Muscle of leg (tissue), 11 donors: ENCODE data around the gene PTGES3L. TPM values are rescaled to one million over a fixed set of nuclear protein-coding genes. Genes with fewer than 3 reads are reported as not detected.
"Not testable (repeated sequence)": the region's sequence is repeated elsewhere in the genome, so short reads cannot be mapped to it uniquely, and the experiment has no call there.

Source experiments
- DNase-seq: peaks from one replicate; pipeline ENCODE4 v3.0.0; 2013
- H3K27ac ChIP-seq: one replicate; pipeline ENCODE4 v1.5.1; 2013; ENCODE audit warnings: mild to moderate bottlenecking, low read length, control low read depth
- H3K27me3 ChIP-seq: one replicate; pipeline ENCODE4 v1.6.1; 2013; ENCODE audit warnings: low read length; ENCODE audit not compliant: control insufficient read depth, insufficient read depth
- H3K36me3 ChIP-seq: one replicate; pipeline ENCODE4 v1.6.1; 2013; ENCODE audit warnings: low read length; ENCODE audit not compliant: control insufficient read depth, insufficient read depth
- H3K4me1 ChIP-seq: one replicate; pipeline ENCODE4 v1.6.1; 2013; ENCODE audit warnings: low read length; ENCODE audit not compliant: control insufficient read depth, insufficient read depth
- H3K4me3 ChIP-seq: one replicate; pipeline ENCODE4 v1.5.1; 2013; ENCODE audit warnings: low read length, control low read depth
- H3K9me3 ChIP-seq: replicated peaks from 2 replicates; pipeline ENCODE4 v1.6.1; 2013; ENCODE audit warnings: low read depth, low read length; ENCODE audit not compliant: control insufficient read depth
- WGBS: methylation state at CpG from one replicate; pipeline ENCODE4 v1.1.5; 2013; ENCODE audit warnings: missing lambda C conversion rate; ENCODE audit not compliant: insufficient coverage; 5-methylcytosine and 5-hydroxymethylcytosine counted together
- polyA plus RNA-seq, 8 donors: library from polyadenylated mRNA; unstranded; fragments of 120-200 nt; gene quantifications; one replicate each; pipeline versions ENCODE4 v1.2.1 to v1.2.3, GENCODE V29; 2013; ENCODE audit warnings: inconsistent platforms in 1 of 8, low replicate concordance in 1 of 8; ENCODE audit not compliant: insufficient read length in 8 of 8, insufficient read depth in 1 of 8
- total RNA-seq: library from RNA; stranded (reverse); fragments of 120-200 nt; gene quantifications from one replicate; pipeline ENCODE4 v1.2.4, GENCODE V29; 2013

Gene PTGES3L
- total and polyA plus RNA-seq, 9 donors: 37.3 to 81.2 (median 58.1) TPM

DNA sequence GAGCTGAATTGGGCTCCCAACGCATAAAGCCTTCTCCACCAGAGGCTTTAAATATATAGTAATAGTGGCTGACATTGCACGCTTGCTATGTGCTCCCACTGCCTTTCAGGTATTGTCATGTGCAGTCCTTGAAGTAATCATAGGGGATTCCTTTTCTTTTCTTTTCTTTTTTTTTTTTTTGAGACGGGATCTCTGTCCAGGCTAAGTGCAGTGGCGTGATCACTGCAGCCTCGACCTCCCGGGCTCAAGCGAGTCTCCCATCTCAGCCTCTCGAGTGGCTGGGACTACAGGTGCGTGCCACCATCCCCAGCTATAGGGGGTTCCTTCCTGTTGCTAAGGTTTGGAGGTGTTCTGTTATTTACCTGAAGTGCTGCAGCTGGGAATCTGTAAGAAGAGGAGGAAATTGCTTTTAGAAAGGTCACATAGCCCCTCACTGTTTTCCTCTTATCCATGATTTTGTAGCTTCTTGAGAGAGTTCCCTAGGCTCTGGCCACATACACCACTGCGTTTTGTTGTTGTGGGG lies 19.2 kb upstream of the PTGES3L start:
- peak overlapping the region; percentile 99 for H3K4me3 ChIP-seq
- peak overlapping the region; percentile 98 for H3K27ac ChIP-seq
- 10% methylated on average over 4 of the region's 10 CpGs for WGBS
- H3K4me1 ChIP-seq: peaks cover 16% of the 10 kb centered on the region
- no peak for DNase-seq
- H3K9me3 ChIP-seq: no peaks in the 10 kb centered on the region
- H3K27me3 ChIP-seq: no peaks in the 10 kb centered on the region
- peaks cover 46% of the 10 kb centered on the region for H3K36me3 ChIP-seq

GRCh38 chr17:42997984-42998938 lies 18.4 kb upstream of the PTGES3L start, which contains the start of gene RPL27:
Gene RPL27, plus strand, starts transcription at chr17:42998419. Its CDS starts 332 bp downstream, at chr17:42998751.
- peak; percentile 100 for DNase-seq
- Histone ChIP-seq H3K36me3 (peaks cover 40% of the 10 kb centered on the region), H3K27me3 (no peaks in the 10 kb centered on the region), H3K4me1 (peaks cover 16% of the 10 kb centered on the region), H3K27ac (peak within 1 kb of the TSS; percentile 98), H3K4me3 (peak within 1 kb of the TSS; percentile 99), H3K9me3 (no peaks in the 10 kb centered on the region)
- WGBS: 1% methylated on average over 41 of the region's 49 CpGs

GRCh38 chr17:42997390-42997983 lies 17.6 kb upstream of the PTGES3L start:
- no CpG with 5 or more reads among the region's 5 CpGs for WGBS
- Histone ChIP-seq H3K9me3 (no peaks in the 10 kb centered on the region), H3K4me1 (peaks cover 16% of the 10 kb centered on the region), H3K4me3 (peak overlapping the region; percentile 32), H3K36me3 (peaks cover 35% of the 10 kb centered on the region), H3K27me3 (no peaks in the 10 kb centered on the region), H3K27ac (peak overlapping the region; percentile 98)
- no peak for DNase-seq

DNA sequence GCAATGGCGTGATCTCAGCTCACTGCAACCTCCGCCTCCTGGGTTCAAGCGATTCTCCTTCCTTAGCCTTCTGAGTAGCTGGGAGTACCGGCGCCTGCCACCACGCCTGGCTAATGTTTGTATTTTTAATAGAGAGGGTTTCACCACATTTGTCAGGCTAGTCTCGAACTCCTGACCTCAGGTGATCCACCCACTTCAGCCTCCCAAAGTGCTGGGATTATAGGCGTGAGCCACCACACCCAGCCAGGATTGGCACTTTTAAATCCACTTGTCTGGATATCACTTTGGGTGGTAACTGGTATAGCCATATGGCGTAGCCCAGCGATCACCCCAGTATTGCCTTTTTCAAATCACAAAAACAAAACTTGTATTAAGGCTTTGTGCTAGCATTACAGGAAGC lies 14.0 kb upstream of the PTGES3L start:
- H3K4me1 ChIP-seq, H3K9me3 ChIP-seq, DNase-seq, H3K27me3 ChIP-seq, H3K27ac ChIP-seq, H3K4me3 ChIP-seq: not testable (repeated sequence)
- 40% methylated on average over 1 of the region's 10 CpGs for WGBS
- H3K36me3 ChIP-seq: peaks cover 30% of the 10 kb centered on the region

- Histone ChIP-seq H3K9me3 (no peaks in the 10 kb centered on the region), H3K4me3 (no peak overlapping the region), H3K36me3 (peaks cover 36% of the 10 kb centered on the region), H3K4me1 (peaks cover 6% of the 10 kb centered on the region), H3K27me3 (no peaks in the 10 kb centered on the region), H3K27ac (no peak overlapping the region)
- no peak for DNase-seq
- 91% methylated on average over 3 of the region's 5 CpGs for WGBS
These were observed 13.0 kb upstream of the PTGES3L start for GRCh38 chr17:42992872-42993271.

DNA sequence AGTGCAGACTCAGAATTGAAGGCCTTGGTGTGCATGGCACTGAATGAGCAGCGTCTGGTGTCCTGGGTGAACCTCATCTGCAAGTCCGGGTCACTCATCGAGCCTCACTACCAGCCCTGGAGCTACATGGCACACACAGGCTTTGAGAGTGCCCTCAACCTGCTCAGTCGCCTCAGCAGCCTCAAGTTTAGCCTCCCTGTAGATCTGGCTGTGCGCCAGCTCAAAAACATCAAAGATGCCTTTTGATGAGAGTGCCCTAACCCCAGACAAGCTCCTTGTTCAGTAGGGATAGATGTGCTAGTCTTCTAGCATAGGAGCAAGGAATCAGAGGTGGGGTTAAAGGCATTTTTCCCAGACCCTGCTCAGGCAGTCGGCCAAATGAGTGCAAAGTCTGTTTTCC lies 11.6 kb upstream of the PTGES3L start:
- Histone ChIP-seq H3K27me3 (no peaks in the 10 kb centered on the region), H3K4me1 (no peaks in the 10 kb centered on the region), H3K27ac (no peak overlapping the region), H3K4me3 (no peak overlapping the region), H3K9me3 (no peaks in the 10 kb centered on the region), H3K36me3 (peaks cover 43% of the 10 kb centered on the region)
- 98% methylated on average over 5 of the region's 6 CpGs for WGBS
- no peak for DNase-seq

DNA sequence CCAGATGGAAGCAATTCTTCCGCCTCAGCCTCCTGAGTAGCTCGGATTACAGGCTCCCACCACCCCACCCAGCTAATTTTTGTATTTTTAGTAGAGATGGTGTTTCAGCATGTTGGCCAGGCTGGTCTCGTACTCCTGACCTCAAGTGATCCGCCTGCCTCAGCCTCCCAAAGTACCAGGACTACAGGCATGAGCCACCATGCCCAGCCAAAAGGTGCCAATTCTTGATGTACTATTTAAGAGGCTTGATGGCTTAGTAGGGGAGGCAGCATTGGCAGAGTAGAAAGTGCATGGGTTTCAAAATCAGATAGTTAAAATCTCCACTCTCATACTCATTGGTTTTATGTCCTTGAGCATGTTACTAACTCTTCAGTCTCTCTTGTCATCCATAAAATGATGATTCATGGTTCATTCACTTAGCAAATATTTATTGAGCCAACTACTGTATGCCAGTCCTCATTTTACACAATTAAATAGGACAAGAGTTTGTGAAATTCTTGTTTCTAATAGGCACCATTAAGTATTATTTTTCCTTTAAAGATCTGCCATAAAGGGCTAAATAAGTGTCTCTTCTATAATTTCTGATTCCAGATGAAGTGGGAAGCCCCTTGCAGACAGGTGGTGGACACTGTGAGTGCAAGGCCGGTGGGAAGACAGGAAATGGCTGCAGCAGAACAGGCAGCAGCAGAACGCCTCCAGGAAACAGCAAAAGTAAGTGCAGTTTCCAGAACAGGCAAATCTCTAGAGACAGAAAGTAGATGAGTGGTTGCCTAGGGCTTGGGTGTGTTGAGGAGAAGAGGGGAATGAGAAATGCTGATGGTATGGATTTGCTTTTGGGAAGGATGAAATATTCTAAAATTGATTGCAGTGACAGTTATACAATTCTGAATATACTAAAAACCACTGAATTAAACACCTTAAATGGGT lies 10.1 kb upstream of the PTGES3L start:
- Histone ChIP-seq H3K36me3 (peaks cover 45% of the 10 kb centered on the region), H3K27me3 (no peaks in the 10 kb centered on the region), H3K4me3 (no peak overlapping the region), H3K4me1 (no peaks in the 10 kb centered on the region), H3K9me3 (no peaks in the 10 kb centered on the region), H3K27ac (no peak overlapping the region)
- no peak for DNase-seq
- 67% methylated on average over 2 of the region's 6 CpGs for WGBS

- no peaks in the 10 kb centered on the region for H3K4me1 ChIP-seq
- peaks cover 43% of the 10 kb centered on the region for H3K36me3 ChIP-seq
- no peak overlapping the region for H3K27ac ChIP-seq
- WGBS: 80% methylated on average over 1 of the region's 5 CpGs
- H3K9me3 ChIP-seq: no peaks in the 10 kb centered on the region
- no peaks in the 10 kb centered on the region for H3K27me3 ChIP-seq
- no peak for DNase-seq
- H3K4me3 ChIP-seq: no peak overlapping the region
These were observed 9.3 kb upstream of the PTGES3L start for GRCh38 chr17:42989141-42989540.

DNA sequence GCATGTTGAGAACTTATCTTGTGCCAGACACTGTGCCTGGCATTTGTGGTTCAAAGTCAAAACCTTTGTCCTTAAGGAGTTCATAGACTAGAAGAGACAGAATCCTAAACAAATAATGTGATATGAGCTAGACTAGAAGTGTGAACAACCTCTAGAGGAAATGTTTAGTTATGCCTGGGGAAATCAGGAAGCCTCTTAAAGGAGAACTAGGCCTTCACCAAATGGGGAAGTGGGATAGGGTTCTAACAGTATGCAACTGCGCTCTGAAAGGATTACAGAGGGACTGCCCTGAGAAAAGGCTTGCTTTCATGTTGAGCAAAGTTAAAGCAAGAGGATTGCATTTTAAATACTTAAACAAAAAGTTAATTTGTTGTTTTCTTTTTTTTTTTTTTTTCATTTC lies 5.3 kb upstream of the PTGES3L start:
- H3K9me3 ChIP-seq: no peaks in the 10 kb centered on the region
- H3K27me3 ChIP-seq: no peaks in the 10 kb centered on the region
- no peak overlapping the region for H3K4me3 ChIP-seq
- H3K36me3 ChIP-seq: peaks cover 27% of the 10 kb centered on the region
- no CpG with 5 or more reads among the region's 1 CpG for WGBS
- DNase-seq: peak; percentile 54
- H3K4me1 ChIP-seq: peaks cover 8% of the 10 kb centered on the region
- H3K27ac ChIP-seq: no peak overlapping the region
